Mesendoderm (in vitro differentiated cells): ENCODE data around the gene ABCA7.
A peak's percentile ranks its signal among the peaks of the same experiment; 100 is the strongest.
"Not testable (repeated sequence)": the region's sequence is repeated elsewhere in the genome, so short reads cannot be mapped to it uniquely, and the experiment has no call there.

Source experiments
- DNase-seq: peaks from one replicate; pipeline ENCODE4 v3.0.0; 2013
- H2AK5ac ChIP-seq: 2 replicates; pipeline ENCODE4 v1.6.1; 2013; ENCODE audit warnings: low read length, inconsistent platforms
- H2BK120ac ChIP-seq: 2 replicates; pipeline ENCODE4 v1.6.1; 2013; ENCODE audit warnings: low read depth, mild to moderate bottlenecking, low read length, moderate library complexity, mixed read lengths
- H2BK15ac ChIP-seq: replicated peaks from 2 replicates; pipeline ENCODE4 v1.6.1; 2013; ENCODE audit warnings: low read depth, mild to moderate bottlenecking, moderate library complexity
- H2BK5ac ChIP-seq: 2 replicates; pipeline ENCODE4 v1.6.1; 2013; ENCODE audit warnings: low read length, inconsistent platforms
- H3K18ac ChIP-seq: 2 replicates; pipeline ENCODE4 v1.6.1; 2013; ENCODE audit warnings: mild to moderate bottlenecking, low read length, mixed read lengths
- H3K23ac ChIP-seq: one replicate; pipeline ENCODE4 v1.6.1; 2013; ENCODE audit warnings: low read length
- H3K27ac ChIP-seq: 2 replicates; pipeline ENCODE4 v1.5.1; 2013; ENCODE audit warnings: low read depth, mild to moderate bottlenecking, inconsistent platforms, low read length, moderate library complexity
- H3K27me3 ChIP-seq: 2 replicates; pipeline ENCODE4 v1.6.1; 2013; ENCODE audit warnings: low read length, control low read depth, mild to moderate bottlenecking, inconsistent platforms; ENCODE audit not compliant: insufficient read depth, poor library complexity
- H3K36me3 ChIP-seq: 2 replicates; pipeline ENCODE4 v1.6.1; 2013; ENCODE audit warnings: low read length, inconsistent platforms; ENCODE audit not compliant: control insufficient read depth, insufficient read depth
- H3K4ac ChIP-seq: one replicate; pipeline ENCODE4 v1.6.1; 2013; ENCODE audit warnings: low read depth, mild to moderate bottlenecking, low read length, moderate library complexity
- H3K4me1 ChIP-seq: 2 replicates; pipeline ENCODE4 v1.6.1; 2013; ENCODE audit warnings: low read depth, low read length, inconsistent platforms; ENCODE audit not compliant: control insufficient read depth
- H3K4me2 ChIP-seq: 2 replicates; pipeline ENCODE4 v1.6.1; 2013; ENCODE audit warnings: low read length
- H3K4me3 ChIP-seq: 2 replicates; pipeline ENCODE4 v1.5.1; 2013; ENCODE audit warnings: mild to moderate bottlenecking, low read length
- H3K56ac ChIP-seq: one replicate; pipeline ENCODE4 v1.6.1; 2013; ENCODE audit warnings: low read length
- H3K79me1 ChIP-seq: 2 replicates; pipeline ENCODE4 v1.6.1; 2013; ENCODE audit warnings: low read length, inconsistent platforms
- H3K79me2 ChIP-seq: 2 replicates; pipeline ENCODE4 v1.6.1; 2013; ENCODE audit warnings: mild to moderate bottlenecking, low read length; ENCODE audit not compliant: control insufficient read depth, insufficient read depth
- H3K9ac ChIP-seq: 2 replicates; pipeline ENCODE4 v1.6.1; 2013; ENCODE audit warnings: low read length, inconsistent platforms
- H4K5ac ChIP-seq: one replicate; pipeline ENCODE4 v1.6.1; 2013; ENCODE audit warnings: low read length
- H4K8ac ChIP-seq: one replicate; pipeline ENCODE4 v1.6.1; 2013; ENCODE audit warnings: low read depth, mild to moderate bottlenecking, control low read depth, low read length, moderate library complexity
- WGBS: extraction: QIAGEN DNeasy Blood & Tissue Kit; methylation state at CpG from one replicate; pipeline ENCODE4 v1.1.7; 2013; ENCODE audit warnings: low lambda C conversion rate, missing lambda C conversion rate; ENCODE audit not compliant: insufficient coverage; ENCODE audit errors: extremely low coverage; 5-methylcytosine and 5-hydroxymethylcytosine counted together

Gene ABCA7

DNA sequence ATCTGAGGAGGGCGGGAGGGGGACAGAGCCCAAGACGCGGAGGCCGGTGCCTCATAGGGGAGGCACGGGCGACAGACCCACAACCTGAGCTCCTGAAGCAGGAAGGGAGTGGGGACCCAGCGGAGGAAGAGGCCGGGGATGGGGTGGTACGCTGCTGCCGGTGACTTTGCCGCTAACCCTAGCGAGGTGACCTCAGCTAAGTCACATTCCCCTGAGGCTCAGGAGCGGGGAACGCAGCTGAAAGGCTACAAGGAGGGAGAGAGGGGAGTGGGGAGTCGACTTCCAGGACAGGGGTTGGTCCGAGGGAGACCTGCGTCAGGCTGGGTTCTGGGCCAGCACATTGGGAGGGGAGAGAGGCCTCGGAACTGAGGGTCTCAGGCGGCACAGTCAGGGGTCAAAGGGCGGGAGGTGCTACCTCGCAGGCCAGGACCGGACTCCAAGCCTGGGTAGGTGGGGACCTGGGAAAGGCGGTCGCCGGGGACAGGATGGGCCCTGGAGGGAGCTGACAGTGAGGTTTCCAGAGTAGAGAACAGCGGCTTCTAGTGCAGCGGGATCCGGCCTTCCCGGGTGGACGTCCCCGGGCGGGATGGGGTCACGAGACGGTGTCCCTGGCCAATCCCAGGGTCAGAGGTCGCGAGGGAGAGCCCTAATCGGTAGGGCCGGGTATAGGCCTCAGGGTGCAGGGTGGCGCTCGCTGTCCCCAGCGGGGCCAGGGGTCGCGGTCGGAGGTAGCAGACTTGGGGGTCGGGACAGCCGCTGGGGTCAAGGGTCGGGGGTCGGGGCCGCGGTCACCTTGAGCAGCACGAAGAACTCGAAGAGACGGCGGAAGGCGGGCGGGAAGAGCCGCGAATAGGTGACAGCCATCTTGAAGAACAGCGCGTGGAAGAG lies 19.7 kb upstream of the ABCA7 start:
- Histone ChIP-seq H3K23ac (no peak overlapping the region), H3K56ac (peak overlapping the region; percentile 96), H3K9ac (peak overlapping the region; percentile 87), H2BK5ac (no peak overlapping the region), H3K4me2 (peak overlapping the region; percentile 85), H3K27ac (peak overlapping the region; percentile 63), H3K4me1 (peaks cover 6% of the 10 kb centered on the region), H3K79me1 (peaks cover 23% of the 10 kb centered on the region), H3K18ac (peak overlapping the region; percentile 97), H3K79me2 (peaks cover 55% of the 10 kb centered on the region), H3K27me3 (no peaks in the 10 kb centered on the region), H2BK120ac (no peak overlapping the region), H4K8ac (no peak overlapping the region), H2AK5ac (no peak overlapping the region), H3K4ac (peak overlapping the region; percentile 44), H3K4me3 (peak overlapping the region; percentile 77), H2BK15ac (no peak overlapping the region), H3K36me3 (no peaks in the 10 kb centered on the region), H4K5ac (no peak overlapping the region)
- peak; percentile 64 for DNase-seq
- whole genome bisulfite sequencing = no CpG with 5 or more reads among the region's 60 CpGs

DNA sequence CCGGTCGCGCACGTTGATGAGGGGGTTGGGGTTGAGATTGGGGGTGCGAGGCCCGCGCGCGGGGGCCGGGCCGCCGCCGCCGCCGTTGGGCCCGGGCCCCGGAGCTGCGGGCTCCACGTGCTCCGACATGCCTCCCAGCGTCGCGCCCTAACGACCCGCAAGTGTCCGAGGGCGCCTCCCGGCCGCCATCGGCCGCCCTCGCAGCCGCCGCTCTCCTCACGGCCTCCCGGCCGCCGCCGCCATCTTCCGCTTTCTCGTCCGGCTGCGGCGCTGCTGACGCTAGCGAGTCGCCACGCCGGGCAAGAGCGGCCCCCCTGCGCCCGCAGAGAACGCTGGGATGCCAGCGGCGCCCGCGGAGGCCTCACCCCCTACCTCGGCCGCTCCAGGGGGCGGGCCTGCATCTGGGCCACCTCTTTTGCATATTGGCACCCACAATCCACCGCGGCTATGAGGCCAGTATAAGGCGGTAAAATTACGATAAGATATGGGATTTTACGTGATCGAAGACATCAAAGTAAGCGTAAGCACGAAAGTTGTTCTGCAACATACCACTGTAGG lies 19.0 kb upstream of the ABCA7 start, which contains the start of gene TMEM259:
TSS of gene TMEM259 (minus strand) at position 256 of the 558 bp plus-strand sequence. CDS start at position 129, 127 bp downstream.
- no peak within 1 kb of the TSS for H4K8ac ChIP-seq
- no peak within 1 kb of the TSS for H2AK5ac ChIP-seq
- peak; percentile 97 for DNase-seq
- H3K79me2 ChIP-seq = peaks cover 47% of the 10 kb centered on the region
- peak within 1 kb of the TSS; percentile 97 for H3K18ac ChIP-seq
- H2BK15ac ChIP-seq = no peak within 1 kb of the TSS
- H2BK5ac ChIP-seq = peak within 1 kb of the TSS; percentile 64
- no peaks in the 10 kb centered on the region for H3K36me3 ChIP-seq
- H2BK120ac ChIP-seq = no peak within 1 kb of the TSS
- H3K4me2 ChIP-seq = peak within 1 kb of the TSS; percentile 85
- H3K23ac ChIP-seq = no peak within 1 kb of the TSS
- H3K4me3 ChIP-seq = peak within 1 kb of the TSS; percentile 77
- H3K27me3 ChIP-seq = no peaks in the 10 kb centered on the region
- peaks cover 17% of the 10 kb centered on the region for H3K79me1 ChIP-seq
- peaks cover 6% of the 10 kb centered on the region for H3K4me1 ChIP-seq
- WGBS = no CpG with 5 or more reads among the region's 68 CpGs
- H3K4ac ChIP-seq = peak within 1 kb of the TSS; percentile 44
- peak within 1 kb of the TSS; percentile 96 for H3K56ac ChIP-seq
- no peak within 1 kb of the TSS for H4K5ac ChIP-seq
- H3K9ac ChIP-seq = peak within 1 kb of the TSS; percentile 87
- H3K27ac ChIP-seq = peak within 1 kb of the TSS; percentile 63

DNA sequence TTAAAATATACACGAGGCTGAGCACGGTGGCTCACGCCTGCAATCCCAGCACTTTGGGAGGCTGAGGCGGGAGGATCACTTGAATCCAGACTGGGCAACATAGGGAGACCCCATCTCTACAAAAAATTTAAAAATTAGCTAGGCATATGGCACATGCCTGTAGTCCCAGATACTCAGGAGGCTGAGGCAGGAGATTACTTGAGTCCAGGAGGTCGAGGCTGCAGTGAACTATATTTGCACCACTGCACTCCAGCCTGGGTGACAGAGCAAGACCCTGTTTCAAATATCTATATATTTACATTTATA lies 16.1 kb upstream of the ABCA7 start:
- H3K79me2 ChIP-seq = peaks cover 41% of the 10 kb centered on the region
- no CpG with 5 or more reads among the region's 5 CpGs for WGBS
- not testable (repeated sequence) for H2BK120ac ChIP-seq

DNA sequence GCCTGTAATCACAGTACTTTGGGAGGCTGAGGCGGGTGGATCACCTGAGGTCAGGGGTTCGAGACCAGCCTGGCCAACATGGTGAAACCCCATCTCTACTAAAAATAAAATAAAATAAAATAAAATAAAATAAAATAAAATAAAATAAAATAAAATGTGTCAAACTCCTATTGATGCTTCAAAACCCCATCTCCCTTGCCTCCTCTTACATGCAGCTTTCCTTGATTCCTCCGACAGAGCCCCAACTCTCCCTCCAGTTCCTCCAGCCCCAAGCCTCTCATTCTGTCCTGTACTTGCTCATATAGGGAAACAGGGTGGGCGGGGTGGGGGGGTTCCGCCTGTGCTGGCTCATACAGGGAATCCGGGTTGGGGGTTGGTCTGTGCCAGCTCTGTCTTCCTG lies 14.8 kb upstream of the ABCA7 start:
- H2BK120ac ChIP-seq = not testable (repeated sequence)

More for the DNA sequence above, 16.1 kb upstream of the ABCA7 start:
- H3K36me3 ChIP-seq, H3K4me3 ChIP-seq, H3K23ac ChIP-seq, DNase-seq, H2AK5ac ChIP-seq, H2BK5ac ChIP-seq, H2BK15ac ChIP-seq, H4K8ac ChIP-seq, H3K9ac ChIP-seq, H3K18ac ChIP-seq, H3K56ac ChIP-seq, H3K4ac ChIP-seq, H4K5ac ChIP-seq, H3K4me1 ChIP-seq, H3K27me3 ChIP-seq, H3K27ac ChIP-seq, H3K4me2 ChIP-seq, H3K79me1 ChIP-seq: not testable (repeated sequence)

DNA sequence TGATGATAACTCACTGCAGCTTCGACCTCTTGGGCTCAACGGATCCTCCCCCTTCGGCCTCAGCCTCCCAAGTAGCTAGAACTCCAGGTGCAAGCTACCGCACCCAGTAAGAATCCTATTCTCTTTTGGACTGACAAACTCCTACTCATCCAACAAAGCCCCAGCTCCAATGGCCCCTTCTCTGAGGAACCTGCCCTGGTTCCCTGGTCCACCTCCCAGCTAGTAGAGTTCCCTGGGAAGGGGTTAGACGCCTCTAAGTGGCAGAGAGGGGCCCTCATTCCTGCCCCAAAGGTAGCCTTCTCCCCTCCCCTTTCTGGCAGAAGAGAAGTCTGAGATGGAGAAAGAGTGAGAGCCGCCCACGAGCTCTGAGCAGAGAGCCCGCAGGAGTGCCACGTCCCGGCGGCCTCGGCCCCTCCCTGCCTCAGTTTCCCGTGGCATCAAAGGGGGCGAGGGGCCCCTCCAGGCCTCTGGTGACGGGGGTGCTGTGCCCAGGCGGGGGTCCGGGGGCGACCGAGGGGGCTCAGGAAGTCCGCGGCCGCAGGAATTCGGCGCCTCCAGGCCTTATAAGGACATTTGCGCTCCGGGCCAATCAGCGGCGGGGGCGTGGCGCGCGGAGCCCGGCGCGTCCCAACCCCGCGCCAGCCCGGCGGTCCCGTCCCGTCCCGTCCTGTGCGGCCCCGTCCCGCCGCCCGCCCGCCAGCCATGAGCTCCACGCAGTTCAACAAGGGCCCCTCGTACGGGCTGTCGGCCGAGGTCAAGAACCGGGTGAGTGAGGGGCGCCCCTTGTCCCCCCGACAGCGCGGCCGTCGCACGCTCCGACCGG lies 13.7 kb upstream of the ABCA7 start, which contains the start of gene CNN2:
TSS of gene CNN2 (plus strand) at position 649 of the 823 bp plus-strand sequence. CDS start at position 703, 54 bp downstream.
- WGBS = no CpG with 5 or more reads among the region's 63 CpGs
- peak within 1 kb of the TSS; percentile 65 for H2AK5ac ChIP-seq
- H3K27ac ChIP-seq = peak within 1 kb of the TSS; percentile 97
- H3K4me1 ChIP-seq = no peaks in the 10 kb centered on the region
- no peak within 1 kb of the TSS for H2BK15ac ChIP-seq
- H3K23ac ChIP-seq = peak within 1 kb of the TSS; percentile 94
- H3K9ac ChIP-seq = peak within 1 kb of the TSS; percentile 98
- H3K56ac ChIP-seq = peak within 1 kb of the TSS; percentile 97
- H4K8ac ChIP-seq = peak within 1 kb of the TSS; percentile 29
- H3K4me3 ChIP-seq = peak within 1 kb of the TSS; percentile 94
- H3K18ac ChIP-seq = peak within 1 kb of the TSS; percentile 89
- H3K27me3 ChIP-seq = no peaks in the 10 kb centered on the region
- peak; percentile 89 for DNase-seq
- no peak within 1 kb of the TSS for H4K5ac ChIP-seq
- peak within 1 kb of the TSS; percentile 84 for H3K4me2 ChIP-seq
- peak within 1 kb of the TSS; percentile 95 for H3K4ac ChIP-seq
- no peaks in the 10 kb centered on the region for H3K36me3 ChIP-seq
- peaks cover 36% of the 10 kb centered on the region for H3K79me2 ChIP-seq
- H2BK120ac ChIP-seq = peak within 1 kb of the TSS; percentile 52
- H3K79me1 ChIP-seq = peaks cover 3% of the 10 kb centered on the region
- peak within 1 kb of the TSS; percentile 88 for H2BK5ac ChIP-seq

More for the DNA sequence above, 14.8 kb upstream of the ABCA7 start:
- H3K18ac ChIP-seq, H3K4me2 ChIP-seq, H3K9ac ChIP-seq, H2AK5ac ChIP-seq, H3K36me3 ChIP-seq, H2BK5ac ChIP-seq, H2BK15ac ChIP-seq, H3K23ac ChIP-seq, H4K5ac ChIP-seq, H3K27me3 ChIP-seq, H4K8ac ChIP-seq, H3K56ac ChIP-seq, H3K4ac ChIP-seq, H3K27ac ChIP-seq, H3K4me1 ChIP-seq, H3K79me1 ChIP-seq, H3K4me3 ChIP-seq, DNase-seq: not testable (repeated sequence)
- peaks cover 37% of the 10 kb centered on the region for H3K79me2 ChIP-seq
- WGBS = no CpG with 5 or more reads among the region's 6 CpGs
